ENCODE results near the gene CYCS. TPM values are rescaled to one million over a fixed set of nuclear protein-coding genes. Genes with fewer than 3 reads are reported as not detected.

CYCS gene
- total RNA-seq, 1 experiment from 2014 or later: 224 TPM

DNA sequence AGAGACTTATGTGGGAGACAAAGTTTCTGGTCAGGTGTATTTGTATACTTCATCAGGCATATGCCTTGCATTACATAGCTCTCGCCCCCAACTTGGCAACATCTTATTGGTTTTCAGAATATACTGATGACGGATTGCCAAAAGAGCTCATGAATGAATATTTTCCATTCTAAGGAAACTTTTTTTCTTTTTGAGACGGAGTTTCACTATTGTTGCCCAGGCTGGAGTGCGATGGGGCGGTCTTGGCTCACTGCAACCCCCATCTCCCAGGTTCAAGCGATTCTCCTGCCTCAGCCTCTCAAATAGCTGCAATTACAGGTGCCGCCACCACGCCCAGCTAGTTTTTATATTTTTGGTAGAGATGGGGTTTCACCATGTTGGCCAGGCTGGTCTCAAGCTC is 6.0 kb downstream of the CYCS start:
- H3K9me2 ChIP-seq (ENCODE audit: insufficient read depth): no peaks in the 10 kb centered on the region
- H3K27ac ChIP-seq (ENCODE audit: low read depth, low read length): no peak overlapping the region
- no peak overlapping the region for H3K4me3 ChIP-seq (replicated peaks in 1 of 2; ENCODE audit: low read depth in 1 of 2, low read length in 2 of 2)
- no peak for TF ChIP-seq SP1 (IDR thresholded peaks at IDR 0.05; ENCODE audit: low read depth)
- RAD21 ChIA-PET (ENCODE audit: low non-redundant PET in 1 of 2, low total read pairs in 2 of 2, uncharacterized antibody in 2 of 2, unreplicated experiment in 2 of 2): no interaction called here
- H3K4me1 ChIP-seq (ENCODE audit: control insufficient read depth in 1 of 2, insufficient read depth in 2 of 2, low read length in 2 of 2): peaks cover 3 to 10% of the 10 kb centered on the region in 2 experiments; a peak in 3 of 4 replicates
- H3K9ac ChIP-seq (ENCODE audit: low read length): no peak overlapping the region
- no peak for DNase-seq (ENCODE audit: low read depth, low spot score)
- H4K20me1 ChIP-seq (ENCODE audit: insufficient read depth): peaks cover 38% of the 10 kb centered on the region
- H3K9me3 ChIP-seq (ENCODE audit: control insufficient read depth in 1 of 2, insufficient read depth in 1 of 2, low read depth in 1 of 2, low read length in 2 of 2): no peaks in the 10 kb centered on the region
- intact Hi-C loops (cut with micrococcal nuclease): no loop called here
- no peak overlapping the region for H2AFZ ChIP-seq (ENCODE audit: low read depth, low read length, poor library complexity, severe bottlenecking)
- no peak overlapping the region for H3K4me2 ChIP-seq (ENCODE audit: low read length)
- CTCF ChIA-PET: no interaction called here
- no peaks in the 10 kb centered on the region for H3K27me3 ChIP-seq (ENCODE audit: insufficient read depth, low read length)
- BruUV-seq (replicated peaks): no TSS peak
- ATAC-seq: no peak
- H3K79me2 ChIP-seq (ENCODE audit: insufficient read depth, low read length): peaks cover 41% of the 10 kb centered on the region
- POLR2A ChIA-PET: no interaction called here
- peaks cover 30 to 52% of the 10 kb centered on the region in 2 experiments for H3K36me3 ChIP-seq (ENCODE audit: control insufficient read depth in 1 of 2, insufficient read depth in 2 of 2, low read length in 2 of 2)

DNA sequence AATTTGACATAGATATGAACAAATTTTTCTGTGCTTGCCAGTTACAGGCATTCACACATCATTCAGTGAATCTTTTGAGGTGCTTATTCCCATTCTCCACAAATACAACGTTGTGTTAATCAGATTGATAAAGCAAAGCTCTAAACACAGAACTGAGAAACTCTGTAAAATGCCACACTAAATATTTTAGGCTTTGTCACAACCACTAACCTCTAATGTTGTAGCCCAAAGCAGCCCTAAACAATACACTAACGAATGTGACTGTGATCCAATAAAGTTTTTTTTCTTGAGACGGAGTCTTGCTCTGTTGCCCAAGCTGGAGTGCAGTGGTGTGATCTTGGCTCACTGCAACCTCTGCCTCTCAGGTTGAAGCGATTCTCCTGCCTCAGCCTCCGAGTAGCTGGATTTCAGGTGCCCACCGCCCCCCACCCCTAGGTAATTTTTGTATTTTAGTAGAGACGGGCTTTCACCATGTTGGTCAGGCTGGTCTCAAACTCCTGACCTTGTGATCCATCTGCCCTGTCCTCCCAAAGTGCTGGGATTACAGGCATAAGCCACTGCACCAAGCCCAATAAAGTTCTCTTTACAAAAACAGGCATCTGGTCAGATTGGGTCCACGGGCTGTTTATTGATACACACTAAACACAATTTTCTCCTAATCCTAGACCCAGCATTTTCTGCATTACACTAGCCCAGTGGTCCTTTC is 6.9 kb downstream of the CYCS start:
- DNase-seq (ENCODE audit: low read depth, low spot score): no peak
- ChIA-PET CTCF (no interaction called here), POLR2A (no interaction called here), RAD21 (ENCODE audit: low non-redundant PET in 1 of 2, low total read pairs in 2 of 2, uncharacterized antibody in 2 of 2, unreplicated experiment in 2 of 2) (no interaction called here)
- no TSS peak for BruUV-seq (replicated peaks)
- peaks cover 0 to 5% of the 10 kb centered on the region in 2 experiments; a peak in 1 of 4 replicates for H3K4me1 ChIP-seq (ENCODE audit: control insufficient read depth in 1 of 2, insufficient read depth in 2 of 2, low read length in 2 of 2)
- H3K79me2 ChIP-seq (ENCODE audit: insufficient read depth, low read length): peaks cover 32% of the 10 kb centered on the region
- H3K36me3 ChIP-seq (ENCODE audit: control insufficient read depth in 1 of 2, insufficient read depth in 2 of 2, low read length in 2 of 2): peaks cover 30 to 46% of the 10 kb centered on the region in 2 experiments
- H3K9me3 ChIP-seq (ENCODE audit: control insufficient read depth in 1 of 2, insufficient read depth in 1 of 2, low read depth in 1 of 2, low read length in 2 of 2): no peaks in the 10 kb centered on the region
- no peak overlapping the region for H3K4me2 ChIP-seq (ENCODE audit: low read length)
- TF ChIP-seq ZFX (IDR thresholded peaks at IDR 0.05): no peak
- no peak for TF ChIP-seq CEBPB (IDR thresholded peaks at IDR 0.05; ENCODE audit: low read depth)
- TF ChIP-seq, protein P1, sequence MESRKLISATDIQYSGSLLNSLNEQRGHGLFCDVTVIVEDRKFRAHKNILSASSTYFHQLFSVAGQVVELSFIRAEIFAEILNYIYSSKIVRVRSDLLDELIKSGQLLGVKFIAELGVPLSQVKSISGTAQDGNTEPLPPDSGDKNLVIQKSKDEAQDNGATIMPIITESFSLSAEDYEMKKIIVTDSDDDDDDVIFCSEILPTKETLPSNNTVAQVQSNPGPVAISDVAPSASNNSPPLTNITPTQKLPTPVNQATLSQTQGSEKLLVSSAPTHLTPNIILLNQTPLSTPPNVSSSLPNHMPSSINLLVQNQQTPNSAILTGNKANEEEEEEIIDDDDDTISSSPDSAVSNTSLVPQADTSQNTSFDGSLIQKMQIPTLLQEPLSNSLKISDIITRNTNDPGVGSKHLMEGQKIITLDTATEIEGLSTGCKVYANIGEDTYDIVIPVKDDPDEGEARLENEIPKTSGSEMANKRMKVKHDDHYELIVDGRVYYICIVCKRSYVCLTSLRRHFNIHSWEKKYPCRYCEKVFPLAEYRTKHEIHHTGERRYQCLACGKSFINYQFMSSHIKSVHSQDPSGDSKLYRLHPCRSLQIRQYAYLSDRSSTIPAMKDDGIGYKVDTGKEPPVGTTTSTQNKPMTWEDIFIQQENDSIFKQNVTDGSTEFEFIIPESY (IDR thresholded peaks at IDR 0.05; ENCODE audit: extremely low read depth, insufficient replicate concordance, low read length): no peak
- TF ChIP-seq, protein P2, sequence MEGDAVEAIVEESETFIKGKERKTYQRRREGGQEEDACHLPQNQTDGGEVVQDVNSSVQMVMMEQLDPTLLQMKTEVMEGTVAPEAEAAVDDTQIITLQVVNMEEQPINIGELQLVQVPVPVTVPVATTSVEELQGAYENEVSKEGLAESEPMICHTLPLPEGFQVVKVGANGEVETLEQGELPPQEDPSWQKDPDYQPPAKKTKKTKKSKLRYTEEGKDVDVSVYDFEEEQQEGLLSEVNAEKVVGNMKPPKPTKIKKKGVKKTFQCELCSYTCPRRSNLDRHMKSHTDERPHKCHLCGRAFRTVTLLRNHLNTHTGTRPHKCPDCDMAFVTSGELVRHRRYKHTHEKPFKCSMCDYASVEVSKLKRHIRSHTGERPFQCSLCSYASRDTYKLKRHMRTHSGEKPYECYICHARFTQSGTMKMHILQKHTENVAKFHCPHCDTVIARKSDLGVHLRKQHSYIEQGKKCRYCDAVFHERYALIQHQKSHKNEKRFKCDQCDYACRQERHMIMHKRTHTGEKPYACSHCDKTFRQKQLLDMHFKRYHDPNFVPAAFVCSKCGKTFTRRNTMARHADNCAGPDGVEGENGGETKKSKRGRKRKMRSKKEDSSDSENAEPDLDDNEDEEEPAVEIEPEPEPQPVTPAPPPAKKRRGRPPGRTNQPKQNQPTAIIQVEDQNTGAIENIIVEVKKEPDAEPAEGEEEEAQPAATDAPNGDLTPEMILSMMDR (IDR thresholded peaks at IDR 0.05 in 2 of 3, conservative IDR thresholded peaks at IDR 0.05 in 1 of 3; ENCODE audit: borderline replicate concordance in 1 of 3, insufficient read depth in 1 of 3, low read depth in 2 of 3, low read length in 2 of 3): no peak
- no peak for TF ChIP-seq SP1 (IDR thresholded peaks at IDR 0.05; ENCODE audit: low read depth)
- no peak for TF ChIP-seq TCF7L2 (IDR thresholded peaks at IDR 0.05; ENCODE audit: borderline replicate concordance, extremely low read depth, insufficient read depth, insufficient read length)
- no peak for TF ChIP-seq POLR2AphosphoS5 (IDR thresholded peaks at IDR 0.05; ENCODE audit: low read depth, low read length)
- no peak for TF ChIP-seq RAD21 (IDR thresholded peaks at IDR 0.05; ENCODE audit: low read depth)
- no peak overlapping the region for H2AFZ ChIP-seq (ENCODE audit: low read depth, low read length, poor library complexity, severe bottlenecking)
- no peaks in the 10 kb centered on the region for H3K9me2 ChIP-seq (ENCODE audit: insufficient read depth)
- no peak for ATAC-seq
- H3K27me3 ChIP-seq (ENCODE audit: insufficient read depth, low read length): no peaks in the 10 kb centered on the region
- intact Hi-C loops (cut with micrococcal nuclease): no loop called here
- H3K27ac ChIP-seq (ENCODE audit: low read depth, low read length): no peak overlapping the region
- no peak overlapping the region for H3K9ac ChIP-seq (ENCODE audit: low read length)
- H4K20me1 ChIP-seq (ENCODE audit: insufficient read depth): peaks cover 34% of the 10 kb centered on the region
- no peak overlapping the region for H3K4me3 ChIP-seq (replicated peaks in 1 of 2; ENCODE audit: low read depth in 1 of 2, low read length in 2 of 2)
